Activated CD4-positive, alpha-beta memory T cell treated with anti-CD3 and anti-CD28 coated beads for 36 hours (primary cell): ENCODE data around the gene RHBDF1. TPM values are rescaled to one million over a fixed set of nuclear protein-coding genes. Genes with fewer than 3 reads are reported as not detected.
"Not testable (repeated sequence)": the region's sequence is repeated elsewhere in the genome, so short reads cannot be mapped to it uniquely, and the experiment has no call there.

Experiments used
- CTCF ChIA-PET: fragments of 350-600 bp; sonication (Branson Sonifier 250); formaldehyde crosslinking; loops from one replicate; lab custom pipeline; 2021; ENCODE audit warnings: antibody characterized with exemption, inconsistent platforms; lab: Charles Lee
- POLR2A ChIA-PET: fragments of 350-600 bp; sonication (Branson Sonifier 250); formaldehyde crosslinking; loops from one replicate; lab custom pipeline; 2021; ENCODE audit warnings: antibody characterized with exemption; lab: Charles Lee
- DNase-seq: peaks from one replicate; pipeline ENCODE4 v3.0.0-alpha.2; 2020
- H3K27ac Mint-ChIP-seq: one replicate; pipeline ENCODE4 v1.8.0; 2021; ENCODE audit warnings: mixed read lengths
- H3K27me3 Mint-ChIP-seq: one replicate; pipeline ENCODE4 v1.8.0; 2021; ENCODE audit warnings: mixed read lengths
- H3K36me3 Mint-ChIP-seq: one replicate; pipeline ENCODE4 v1.8.0; 2021; ENCODE audit warnings: mixed read lengths
- H3K4me1 Mint-ChIP-seq: one replicate; pipeline ENCODE4 v1.8.0; 2021; ENCODE audit warnings: low read depth, mixed read lengths
- H3K4me3 Mint-ChIP-seq: one replicate; pipeline ENCODE4 v1.8.0; 2021; ENCODE audit warnings: mild to moderate bottlenecking, mixed read lengths
- H3K9me3 Mint-ChIP-seq: one replicate; pipeline ENCODE4 v1.8.0; 2021; ENCODE audit warnings: mixed read lengths
- intact Hi-C: fragments of 100-400 bp; cut with micrococcal nuclease; formaldehyde crosslinking; loops from one replicate; pipeline ENCODE4 v1.15.1; 2023
- microRNA-seq: library from miRNA; unstranded; fragments of <30 nt; microRNA quantifications from one replicate; pipeline ENCODE4 v1.2.0, GENCODE V29; 2022; ENCODE audit warnings: borderline number of aligned reads, borderline microRNAs expressed, borderline replicate concordance
- total RNA-seq, 2 experiments: library from RNA; stranded (reverse); gene quantifications; one replicate each; pipeline ENCODE4 v1.2.3, GENCODE V29; 2021

The RHBDF1 gene
- total RNA-seq, 2 experiments from 2014 or later: 0.43 TPM; not detected in 1

DNA sequence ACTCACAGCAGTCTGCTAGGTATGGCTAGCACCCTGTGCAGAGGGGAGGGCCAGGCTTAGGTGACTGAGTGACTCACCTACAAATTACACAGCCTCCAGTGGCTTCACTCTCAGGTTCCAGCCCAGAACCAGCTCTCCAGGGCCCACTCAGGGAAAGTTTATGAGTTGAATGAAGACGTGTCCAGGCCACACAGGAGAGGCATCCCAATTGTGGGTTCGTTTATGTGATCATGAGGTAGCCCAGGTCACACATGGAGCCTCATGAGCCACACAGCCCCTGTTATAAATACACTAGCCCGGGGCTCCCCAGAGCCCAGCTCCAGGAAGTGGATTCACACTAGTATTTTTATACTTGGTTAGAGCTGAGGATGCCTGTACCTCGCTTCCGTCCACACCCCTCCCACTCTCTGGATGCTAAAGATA lies 46.5 kb downstream of the RHBDF1 start:
- H3K9me3 Mint-ChIP-seq, H3K4me3 Mint-ChIP-seq, H3K4me1 Mint-ChIP-seq, H3K27me3 Mint-ChIP-seq, DNase-seq, POLR2A ChIA-PET, H3K27ac Mint-ChIP-seq, intact Hi-C loops, H3K36me3 Mint-ChIP-seq, CTCF ChIA-PET: not testable (repeated sequence)

DNA sequence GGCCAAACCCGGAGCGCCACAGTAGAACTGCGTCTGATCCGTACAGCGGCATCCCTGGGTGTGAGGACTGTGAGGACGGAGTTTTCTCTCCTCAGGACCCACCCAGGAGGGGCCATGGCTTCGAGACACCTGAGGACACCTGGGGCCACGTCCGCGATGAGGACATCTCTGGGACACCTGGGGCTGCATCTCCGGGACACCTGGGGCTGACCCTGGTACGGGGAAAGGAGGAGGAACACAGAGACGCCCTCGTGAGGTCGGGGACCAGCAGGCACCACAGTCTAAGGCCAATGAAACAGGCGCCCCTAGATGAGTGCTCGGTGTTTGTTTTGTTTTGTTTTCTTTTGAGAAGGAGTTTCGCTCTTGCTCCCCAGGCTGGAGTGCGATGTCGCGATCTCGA lies 48.3 kb downstream of the RHBDF1 start:
- DNase-seq, H3K27me3 Mint-ChIP-seq, H3K4me3 Mint-ChIP-seq, POLR2A ChIA-PET, H3K4me1 Mint-ChIP-seq, H3K36me3 Mint-ChIP-seq, H3K27ac Mint-ChIP-seq, intact Hi-C loops, H3K9me3 Mint-ChIP-seq: not testable (repeated sequence)
- CTCF ChIA-PET: interaction anchor here (0.6 kb wide), 1 partner anchor 72 kb away, joined by 3 read pairs; no protein-coding TSS in a partner anchor

DNA sequence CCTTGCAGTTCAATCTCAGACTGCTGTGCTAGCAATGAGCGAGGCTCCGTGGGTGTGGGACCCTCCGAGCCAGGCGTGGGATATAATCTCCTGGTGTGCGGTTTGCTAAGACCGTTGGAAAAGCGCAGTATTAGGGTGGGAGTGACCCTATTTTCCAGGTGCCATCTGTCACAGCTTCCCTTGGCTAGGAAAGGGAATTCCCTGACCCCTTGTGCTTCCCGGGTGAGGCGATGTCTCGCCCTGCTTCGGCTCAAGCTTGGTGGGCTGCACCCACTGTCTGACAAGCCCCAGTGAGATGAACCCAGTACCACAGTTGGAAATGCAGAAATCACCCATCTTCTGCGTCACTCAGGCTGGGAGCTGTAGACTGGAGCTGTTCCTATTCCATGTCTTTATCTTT lies 51.5 kb downstream of the RHBDF1 start:
- H3K36me3 Mint-ChIP-seq, H3K9me3 Mint-ChIP-seq, H3K4me3 Mint-ChIP-seq, intact Hi-C loops, H3K27ac Mint-ChIP-seq, H3K27me3 Mint-ChIP-seq, DNase-seq, CTCF ChIA-PET, H3K4me1 Mint-ChIP-seq, POLR2A ChIA-PET: not testable (repeated sequence)

DNA sequence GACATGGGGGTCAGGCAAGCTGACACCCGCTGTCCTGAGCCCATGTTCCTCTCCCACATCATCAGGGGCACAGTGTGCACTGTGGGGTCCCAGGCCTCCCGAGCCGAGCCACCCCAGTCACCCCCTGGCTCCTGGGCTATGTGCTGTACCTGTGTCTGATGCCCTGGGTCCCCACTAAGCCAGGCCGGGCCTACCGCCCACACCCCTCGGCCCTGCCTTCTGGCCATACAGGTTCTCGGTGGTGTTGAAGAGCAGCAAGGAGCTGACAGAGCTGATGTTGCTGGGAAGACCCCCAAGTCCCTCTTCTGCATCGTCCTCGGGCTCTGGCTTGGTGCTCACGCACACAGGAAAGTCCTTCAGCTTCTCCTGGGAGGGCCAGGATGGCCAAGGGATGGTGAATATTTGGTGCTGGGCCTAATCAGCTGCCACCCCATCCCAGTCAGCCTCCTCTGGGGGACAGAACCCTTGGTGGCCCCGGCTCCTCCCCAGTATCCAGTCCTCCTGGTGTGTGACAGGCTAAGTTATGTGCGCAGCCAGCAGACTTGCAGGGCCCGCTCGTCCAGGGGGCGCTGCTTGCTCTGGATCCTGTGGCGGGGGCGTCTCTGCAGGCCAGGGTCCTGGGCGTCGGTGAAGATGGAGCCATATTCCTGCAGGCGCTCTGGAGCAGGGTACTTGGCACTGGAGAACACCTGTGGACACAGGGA lies 55.2 kb downstream of the RHBDF1 start:
- CTCF ChIA-PET: not testable (repeated sequence)

DNA sequence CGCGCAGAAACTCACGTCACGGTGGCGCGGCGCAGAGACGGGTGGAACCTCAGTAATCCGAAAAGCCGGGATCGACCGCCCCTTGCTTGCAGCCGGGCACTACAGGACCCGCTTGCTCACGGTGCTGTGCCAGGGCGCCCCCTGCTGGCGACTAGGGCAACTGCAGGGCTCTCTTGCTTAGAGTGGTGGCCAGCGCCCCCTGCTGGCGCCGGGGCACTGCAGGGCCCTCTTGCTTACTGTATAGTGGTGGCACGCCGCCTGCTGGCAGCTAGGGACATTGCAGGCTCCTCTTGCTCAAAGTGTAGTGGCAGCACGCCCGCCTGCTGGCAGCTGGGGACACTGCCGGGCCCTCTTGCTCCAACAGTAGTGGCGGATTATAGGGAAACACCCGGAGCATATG lies 61.7 kb downstream of the RHBDF1 start:
- POLR2A ChIA-PET, H3K4me1 Mint-ChIP-seq, H3K9me3 Mint-ChIP-seq, H3K36me3 Mint-ChIP-seq, H3K4me3 Mint-ChIP-seq, CTCF ChIA-PET, intact Hi-C loops, H3K27me3 Mint-ChIP-seq, H3K27ac Mint-ChIP-seq: not testable (repeated sequence)
- peak; percentile 98 for DNase-seq

More for the DNA sequence above, 55.2 kb downstream of the RHBDF1 start:
- H3K27ac Mint-ChIP-seq, DNase-seq, intact Hi-C loops, H3K36me3 Mint-ChIP-seq, H3K4me3 Mint-ChIP-seq, POLR2A ChIA-PET, H3K27me3 Mint-ChIP-seq, H3K9me3 Mint-ChIP-seq, H3K4me1 Mint-ChIP-seq: not testable (repeated sequence)

DNA sequence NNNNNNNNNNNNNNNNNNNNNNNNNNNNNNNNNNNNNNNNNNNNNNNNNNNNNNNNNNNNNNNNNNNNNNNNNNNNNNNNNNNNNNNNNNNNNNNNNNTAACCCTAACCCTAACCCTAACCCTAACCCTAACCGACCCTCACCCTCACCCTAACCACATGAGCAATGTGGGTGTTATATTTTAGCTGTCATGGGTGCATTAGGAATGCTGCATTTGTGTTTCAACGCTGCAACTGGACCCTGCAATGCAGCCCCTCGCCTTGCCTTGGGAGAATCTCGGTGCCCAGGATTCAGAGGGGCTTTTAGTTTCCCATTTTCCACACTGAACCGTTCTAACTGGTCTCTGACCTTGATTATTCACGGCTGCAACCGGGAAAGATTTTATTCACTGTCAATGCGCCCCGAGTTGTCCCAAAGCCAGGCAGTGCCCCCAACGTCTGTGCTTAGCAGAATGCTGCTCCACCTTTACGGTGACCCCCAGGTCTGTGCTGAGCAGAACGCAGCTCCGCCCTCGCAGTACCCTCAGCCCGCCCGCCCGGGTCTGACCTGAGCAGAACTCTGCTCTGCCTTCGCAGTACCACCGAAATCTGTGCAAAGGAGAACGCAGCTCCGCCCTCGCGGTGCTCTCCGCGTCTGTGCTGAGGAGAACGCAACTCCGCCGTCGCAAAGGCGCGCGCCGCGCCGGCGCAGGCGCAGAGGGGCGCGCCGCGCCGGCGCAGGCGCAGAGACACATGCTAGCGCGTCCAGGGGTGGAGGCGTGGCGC lies 62.3 kb downstream of the RHBDF1 start:
- Mint-ChIP-seq H3K27me3 (no peaks in the 10 kb centered on the region), H3K4me1 (no peaks in the 10 kb centered on the region), H3K27ac (no peak overlapping the region), H3K4me3 (peak overlapping the region; percentile 59), H3K9me3 (no peaks in the 10 kb centered on the region), H3K36me3 (no peaks in the 10 kb centered on the region)
- POLR2A ChIA-PET: no interaction called here
- DNase-seq: peak; percentile 28
- CTCF ChIA-PET: no interaction called here
- intact Hi-C loops: no loop called here

Small RNA genes within 50 kb of the gene (microRNA-seq; reads per million reads assigned to microRNA genes)
- gene MIR6859-4: not detected

Other genes with a start within 250 kb of the RHBDF1 start
- gene POLR3K, start 19.0 kb downstream of the RHBDF1 start, total RNA-seq: 10 to 100 TPM; 39.9 to 45.3 TPM
- gene SNRNP25, start 18.8 kb downstream of the RHBDF1 start, total RNA-seq: 10 to 100 TPM; 48.5 to 51.1 TPM
- gene MPG, start 5.6 kb upstream of the RHBDF1 start, total RNA-seq: 10 to 100 TPM; 53.1 to 58.7 TPM
- 10 to 100 TPM; 36.6 to 42.9 TPM for gene NPRL3, start 66.0 kb upstream of the RHBDF1 start, total RNA-seq
- gene HBZ, start 80.0 kb upstream of the RHBDF1 start, total RNA-seq: not detected
- not detected for gene HBM, start 93.3 kb upstream of the RHBDF1 start, total RNA-seq
- gene HBA2, start 100.2 kb upstream of the RHBDF1 start, total RNA-seq: not detected
- not detected for gene HBA1, start 104.0 kb upstream of the RHBDF1 start, total RNA-seq
- gene HBQ1, start 107.8 kb upstream of the RHBDF1 start, total RNA-seq: not detected
- 10 to 100 TPM; 57.0 to 60.8 TPM for gene LUC7L, start 156.8 kb upstream of the RHBDF1 start, total RNA-seq
- gene FAM234A, start 162.2 kb upstream of the RHBDF1 start, total RNA-seq: 10 to 100 TPM; 15.7 to 18.4 TPM
- gene RGS11, start 203.3 kb upstream of the RHBDF1 start, total RNA-seq: under 1 TPM in 1 of 2 experiments, not detected in 1; 0.14 TPM
- not detected for gene ARHGDIG, start 208.0 kb upstream of the RHBDF1 start, total RNA-seq
- gene PDIA2, start 210.5 kb upstream of the RHBDF1 start, total RNA-seq: not detected